HL-60/S4 (cell line): ENCODE results near the gene TNN.
"Not testable (repeated sequence)": the region's sequence is repeated elsewhere in the genome, so short reads cannot be mapped to it uniquely, and the experiment has no call there.

Experiments used
- in situ Hi-C: fragments of 300-500 bp; cut with MboI; formaldehyde crosslinking; loops from 2 replicates; pipeline ENCODE4 v1.14.3; 2022; ENCODE audit warnings: low sequenced_read_pairs

The TNN gene

GRCh38 chr1:175067362-175068106 lies at the start of gene TNN:
TSS of gene TNN (plus strand) at chr1:175067833. CDS start at chr1:175077419, 9,586 bp downstream.
- in situ Hi-C loops, result no loop called here

DNA sequence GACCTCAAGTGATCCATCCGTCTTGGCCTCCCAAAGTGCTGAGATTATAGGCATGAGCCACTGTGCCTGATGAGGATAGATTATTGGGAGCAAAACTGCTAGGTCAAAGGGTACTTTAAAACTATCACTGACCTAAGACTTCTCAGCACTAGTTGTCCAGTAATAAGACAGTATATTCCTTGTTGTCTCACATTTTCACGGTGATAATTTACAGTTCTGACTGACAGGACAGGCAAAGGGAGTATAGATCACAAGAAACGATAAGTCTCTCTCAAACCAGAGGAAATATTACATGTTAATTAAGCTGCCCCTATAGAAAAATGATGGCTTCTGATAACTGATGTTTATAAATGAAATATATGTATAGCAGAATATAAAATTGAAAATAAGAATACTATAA lies 48.1 kb upstream of the TNN start:
- in situ Hi-C loops, result no loop called here

DNA sequence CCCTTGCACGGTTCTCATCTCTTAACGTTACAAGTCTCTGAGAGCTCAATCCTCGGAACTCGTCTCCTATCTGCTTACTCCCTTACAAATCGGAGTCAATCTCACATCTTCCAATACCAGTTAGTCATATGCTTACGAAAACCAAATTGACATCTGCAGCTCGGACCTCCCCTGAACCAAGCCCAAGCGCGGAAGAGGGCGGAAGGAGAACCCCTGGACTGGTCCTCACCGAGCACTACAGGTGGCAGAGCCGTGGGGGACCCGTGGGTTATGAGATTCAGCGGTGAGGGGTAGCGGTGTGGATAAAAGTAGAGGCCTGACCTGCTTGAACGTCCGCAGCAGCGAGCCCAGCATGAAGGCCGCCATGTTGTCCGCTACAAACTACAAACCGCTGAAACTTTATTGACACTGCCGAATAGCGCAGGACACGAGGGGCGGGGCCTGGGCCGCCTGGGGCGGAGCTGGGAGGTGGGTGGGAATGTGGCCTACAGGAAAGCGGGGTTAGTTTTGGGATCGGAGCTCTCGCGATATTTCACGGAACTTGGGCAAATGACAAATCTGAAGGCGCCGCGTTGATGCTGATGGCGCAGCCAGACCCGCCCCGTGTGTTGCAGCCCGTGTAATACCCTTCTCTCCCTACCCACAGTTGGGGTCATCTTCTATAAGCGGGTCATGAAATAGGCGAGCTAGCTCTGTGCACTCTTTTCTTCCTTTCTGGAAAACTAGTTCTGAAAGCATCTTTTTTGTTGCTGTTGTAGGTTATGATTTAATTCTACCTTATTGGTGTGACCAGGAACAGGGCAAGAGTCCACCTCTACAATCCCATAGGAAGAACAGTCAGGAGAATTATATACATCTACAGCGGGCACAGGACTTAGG lies 44.4 kb upstream of the TNN start, which contains the start of gene MRPS14:
Gene MRPS14 (minus strand): TSS at position 383 of the 879 bp plus-strand sequence. CDS start 17 bp downstream, at position 366.
- in situ Hi-C loops, result no loop called here

GRCh38 chr1:175023922-175024242 lies 43.8 kb upstream of the TNN start:
- in situ Hi-C loops, result not testable (repeated sequence)

DNA sequence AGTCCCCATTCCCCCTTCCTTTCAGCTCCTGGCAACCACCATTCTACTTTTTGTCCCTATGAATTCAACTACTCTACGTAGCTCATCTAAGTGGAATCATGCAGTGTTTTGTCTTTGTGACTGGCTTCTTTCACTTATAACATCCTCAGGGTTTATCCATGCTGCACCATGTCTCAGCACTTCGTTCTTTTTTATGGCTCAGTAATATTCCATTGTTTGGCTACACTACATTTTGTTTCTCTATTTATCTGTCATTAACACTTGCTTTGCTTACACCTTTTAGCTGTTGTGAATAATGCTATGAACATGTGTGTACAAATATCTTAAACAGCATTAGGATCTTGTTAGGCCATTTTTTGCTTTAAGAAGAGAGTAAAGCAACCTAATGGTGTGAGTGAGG lies 42.9 kb upstream of the TNN start:
- in situ Hi-C loops, result loop anchor here (25.0 kb wide), 1 partner anchor 113 kb away; no protein-coding TSS in a partner anchor

GRCh38 chr1:175033953-175034352 lies 33.7 kb upstream of the TNN start:
- in situ Hi-C loops, result loop anchor here (25.0 kb wide), 1 partner anchor 103 kb away; no protein-coding TSS in a partner anchor

GRCh38 chr1:175034775-175035174 lies 32.9 kb upstream of the TNN start:
- in situ Hi-C loops, result loop anchor here (25.0 kb wide), 1 partner anchor 103 kb away; no protein-coding TSS in a partner anchor

DNA sequence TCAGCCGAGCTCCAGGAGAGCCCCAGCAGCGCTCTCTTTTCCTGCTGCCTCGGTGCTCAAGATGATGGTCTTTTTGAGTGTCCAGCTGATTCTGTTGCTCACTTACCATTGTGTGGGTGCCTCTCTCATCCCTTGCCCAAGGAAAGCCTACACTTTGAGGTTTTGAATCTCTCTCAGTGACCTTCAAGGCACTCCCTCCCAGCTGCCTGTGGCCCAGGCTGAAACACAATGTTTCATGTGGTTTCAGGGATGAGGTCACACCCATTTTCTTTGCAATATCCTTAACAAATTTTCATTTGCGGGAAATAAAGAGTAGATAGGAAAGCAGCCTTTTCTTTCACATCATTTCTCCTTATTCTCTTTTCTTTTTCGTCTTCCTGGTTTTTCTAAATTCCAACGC lies 31.8 kb upstream of the TNN start:
- in situ Hi-C loops, result loop anchor here (25.0 kb wide), 1 partner anchor 101 kb away; no protein-coding TSS in a partner anchor

GRCh38 chr1:175036476-175036875 lies 31.2 kb upstream of the TNN start:
- in situ Hi-C loops, result loop anchor here (25.0 kb wide), 1 partner anchor 101 kb away; no protein-coding TSS in a partner anchor

GRCh38 chr1:175037416-175037815 lies 30.2 kb upstream of the TNN start:
- in situ Hi-C loops, result loop anchor here (25.0 kb wide), 1 partner anchor 100 kb away; no protein-coding TSS in a partner anchor

DNA sequence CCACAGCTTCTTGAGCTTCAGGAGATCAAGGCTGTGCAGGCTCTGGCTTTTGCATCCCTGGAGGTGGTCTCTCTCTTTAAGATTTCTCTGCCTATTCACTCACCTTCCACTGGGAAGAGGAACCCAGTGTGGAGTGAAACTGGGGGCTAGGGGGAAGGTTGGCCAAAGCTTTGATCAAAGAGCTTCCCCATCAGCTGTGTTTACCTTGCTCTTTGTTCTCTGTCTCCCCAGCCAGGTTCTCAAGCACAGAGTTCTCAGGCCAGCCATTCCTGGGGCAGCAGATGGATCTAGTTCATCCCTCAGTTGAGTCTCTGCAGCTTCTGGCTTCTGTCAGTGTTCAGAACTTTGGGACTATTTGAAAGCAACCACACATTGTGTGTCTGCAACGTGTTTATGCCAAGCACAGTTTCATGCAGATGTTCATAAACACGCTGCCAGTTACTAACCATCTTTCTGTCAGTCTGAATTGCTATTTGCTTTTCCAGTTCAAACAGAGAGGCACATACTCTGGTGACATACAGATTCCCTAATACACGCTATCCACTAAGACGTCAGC lies 27.2 kb upstream of the TNN start:
- in situ Hi-C loops, result loop anchor here (25.0 kb wide), 1 partner anchor 97 kb away; no protein-coding TSS in a partner anchor

GRCh38 chr1:175042650-175043049 lies 25.0 kb upstream of the TNN start:
- in situ Hi-C loops, result loop anchor here (25.0 kb wide), 1 partner anchor 95 kb away; no protein-coding TSS in a partner anchor

GRCh38 chr1:175043824-175044223 lies 23.8 kb upstream of the TNN start:
- in situ Hi-C loops, result loop anchor here (25.0 kb wide), 1 partner anchor 93 kb away; no protein-coding TSS in a partner anchor

DNA sequence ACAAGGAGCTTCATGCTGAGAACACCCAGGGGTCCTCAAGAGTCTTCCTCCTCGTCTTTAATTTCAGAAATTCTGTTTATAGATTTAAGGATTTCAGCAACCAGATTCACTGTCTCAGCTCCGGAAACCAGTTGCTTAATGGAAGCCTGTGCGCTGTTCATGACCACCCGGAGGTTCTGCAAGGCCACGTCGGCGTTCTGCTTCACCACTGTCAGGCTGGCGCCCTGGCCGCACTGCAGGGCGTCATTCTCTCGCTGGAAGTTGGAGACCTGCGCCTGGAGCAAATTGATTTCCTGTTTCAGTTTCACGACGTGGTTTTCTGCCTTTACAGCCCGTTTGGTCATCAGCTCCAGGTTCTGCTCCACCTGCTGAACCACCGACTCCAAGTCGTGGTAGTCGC lies 23.0 kb upstream of the TNN start:
- in situ Hi-C loops, result loop anchor here (25.0 kb wide), 1 partner anchor 93 kb away; no protein-coding TSS in a partner anchor

DNA sequence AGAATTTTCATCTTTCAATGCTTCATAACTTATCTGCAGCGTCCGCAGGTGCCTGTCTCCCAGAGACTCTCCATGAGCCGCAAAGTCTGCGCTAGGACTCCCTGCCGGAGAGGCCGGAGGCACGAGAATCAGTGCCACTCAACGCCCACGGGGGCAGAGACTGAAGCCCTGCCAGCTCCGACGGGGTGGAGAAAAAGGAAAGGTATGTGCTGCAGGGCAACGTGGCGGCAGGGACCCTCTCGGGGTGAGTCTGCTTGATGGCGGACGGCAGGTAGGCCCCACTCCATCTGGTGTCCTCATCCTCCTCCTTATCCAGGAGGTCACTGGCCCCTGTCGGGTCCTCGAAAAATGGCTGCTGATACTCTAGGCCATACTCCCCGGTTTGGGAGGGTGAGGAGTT lies 22.5 kb upstream of the TNN start:
- in situ Hi-C loops, result loop anchor here (25.0 kb wide), 1 partner anchor 92 kb away; no protein-coding TSS in a partner anchor

- in situ Hi-C loops, result loop anchor here (25.0 kb wide), 1 partner anchor 92 kb away; no protein-coding TSS in a partner anchor
Observed at GRCh38 chr1:175045519-175045918, 22.1 kb upstream of the TNN start.

DNA sequence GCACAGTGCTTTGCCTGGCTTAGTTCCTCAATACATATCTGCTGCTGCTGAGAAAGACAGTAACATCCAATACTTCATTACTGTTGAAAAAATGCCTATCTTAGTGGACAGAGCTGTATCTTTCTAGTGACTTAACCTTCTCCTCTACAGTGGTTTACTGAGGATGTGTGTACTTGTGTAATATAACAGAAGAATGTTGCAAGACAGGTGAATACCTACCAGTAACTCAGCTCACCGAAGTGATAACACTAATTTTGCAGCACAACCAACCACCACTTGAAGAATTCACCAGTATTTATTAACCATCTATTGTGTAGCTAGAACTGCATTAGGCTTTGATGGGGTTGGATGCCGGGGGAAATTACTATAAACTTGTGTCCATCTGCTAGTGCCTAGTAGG lies 16.6 kb upstream of the TNN start:
- in situ Hi-C loops, result no loop called here

- in situ Hi-C loops, result no loop called here
Observed at GRCh38 chr1:175054736-175055135, 12.9 kb upstream of the TNN start.

- in situ Hi-C loops, result no loop called here
Observed at GRCh38 chr1:175062339-175062738, 5.3 kb upstream of the TNN start.

DNA sequence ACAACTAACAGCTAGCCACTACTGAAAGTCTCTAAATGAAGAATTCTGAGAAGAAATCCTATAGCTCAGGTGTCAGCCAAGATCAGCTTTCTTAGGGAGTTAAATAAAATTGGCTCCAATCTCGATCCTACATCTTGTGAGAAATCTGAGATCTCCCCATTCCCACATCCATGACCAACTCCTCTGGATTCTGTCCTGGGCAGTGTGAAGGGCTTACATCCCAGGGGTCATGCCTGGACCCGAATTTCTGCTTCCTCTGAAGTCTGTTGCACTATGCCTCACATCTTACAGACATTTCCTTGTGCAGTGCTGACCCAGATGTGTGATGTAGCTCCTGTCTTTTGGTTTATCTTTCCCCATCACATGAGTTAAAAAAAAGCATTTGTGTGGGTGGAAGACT lies 4.8 kb upstream of the TNN start:
- in situ Hi-C loops, result no loop called here

- in situ Hi-C loops, result no loop called here
Observed at GRCh38 chr1:175070818-175071217, 3.2 kb downstream of the TNN start.
